ENCODE data around the gene RGS7BP.

RGS7BP gene

GRCh38 chr5:64576250-64576649, 70.4 kb downstream of the RGS7BP start:
- no peaks in the 10 kb centered on the region for H4K20me1 ChIP-seq
- no peak overlapping the region for H3K27ac ChIP-seq
- H3K4me1 ChIP-seq = no peaks in the 10 kb centered on the region
- no peak for TF ChIP-seq Cebpa-rat (IDR thresholded peaks at IDR 0.05)
- no peak overlapping the region for H3K9ac ChIP-seq
- no peaks in the 10 kb centered on the region for H3K27me3 ChIP-seq
- H3K4me2 ChIP-seq = no peak overlapping the region
- no peak overlapping the region for H3K4me3 ChIP-seq
- H3K9me3 ChIP-seq (replicated peaks in 1 of 11) = no peaks in the 10 kb centered on the region
- no peaks in the 10 kb centered on the region for H3K36me3 ChIP-seq

DNA sequence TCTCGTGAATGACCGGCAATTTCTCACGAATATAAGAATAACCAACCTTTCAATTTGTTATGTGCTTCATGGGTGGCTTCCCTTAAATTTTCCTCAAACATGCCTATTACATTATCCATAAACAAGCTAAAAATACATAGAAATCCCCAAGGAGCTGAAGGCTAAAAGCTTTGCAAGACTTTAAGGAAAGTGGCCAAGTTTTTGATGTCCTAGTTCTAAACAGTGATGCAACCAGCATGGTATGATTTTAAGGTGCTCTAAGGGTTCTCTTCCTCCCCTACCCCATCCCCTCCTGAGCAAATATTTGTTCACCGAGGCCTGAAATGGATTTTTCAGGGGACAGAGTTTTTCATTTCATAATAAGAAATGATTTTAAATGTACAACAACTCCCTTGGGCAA, 79.8 kb downstream of the RGS7BP start:
- H3K4me1 ChIP-seq = no peaks in the 10 kb centered on the region
- H3K36me3 ChIP-seq = no peaks in the 10 kb centered on the region
- H3K9ac ChIP-seq = no peak overlapping the region
- TF ChIP-seq Cebpa-rat (IDR thresholded peaks at IDR 0.05) = no peak
- H3K27me3 ChIP-seq = no peaks in the 10 kb centered on the region
- no peaks in the 10 kb centered on the region for H4K20me1 ChIP-seq
- no peak overlapping the region for H3K4me3 ChIP-seq
- H3K27ac ChIP-seq = no peak overlapping the region
- no peak overlapping the region for H3K4me2 ChIP-seq
- H3K9me3 ChIP-seq (replicated peaks in 1 of 11) = no peaks in the 10 kb centered on the region

DNA sequence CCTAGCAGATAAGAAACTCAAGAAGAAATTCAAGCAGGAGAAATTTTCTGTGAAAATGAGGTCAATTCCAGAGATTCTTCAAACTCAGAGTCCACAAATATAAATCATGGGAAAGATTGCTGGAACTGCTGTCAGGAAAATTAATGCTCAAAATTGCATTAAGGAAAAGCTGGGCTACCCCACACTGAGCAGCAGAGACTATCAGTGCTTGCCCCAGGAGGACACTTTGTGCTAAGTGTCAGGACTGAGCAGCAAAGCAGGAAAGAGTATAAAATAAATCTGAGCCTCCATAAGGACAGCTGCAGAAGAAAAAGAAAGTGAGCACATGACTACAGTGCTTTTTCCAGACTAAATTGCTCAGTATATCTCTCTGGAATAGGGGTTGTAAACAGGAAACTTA, 81.6 kb downstream of the RGS7BP start:
- no peak overlapping the region for H3K9ac ChIP-seq
- no peak overlapping the region for H3K27ac ChIP-seq
- no peak overlapping the region for H3K4me2 ChIP-seq
- H3K27me3 ChIP-seq = no peaks in the 10 kb centered on the region
- no peaks in the 10 kb centered on the region for H3K9me3 ChIP-seq (replicated peaks in 1 of 11)
- H3K4me3 ChIP-seq = no peak overlapping the region
- no peak for TF ChIP-seq Cebpa-rat (IDR thresholded peaks at IDR 0.05)
- H4K20me1 ChIP-seq = no peaks in the 10 kb centered on the region
- H3K4me1 ChIP-seq = no peaks in the 10 kb centered on the region
- H3K36me3 ChIP-seq = no peaks in the 10 kb centered on the region

DNA sequence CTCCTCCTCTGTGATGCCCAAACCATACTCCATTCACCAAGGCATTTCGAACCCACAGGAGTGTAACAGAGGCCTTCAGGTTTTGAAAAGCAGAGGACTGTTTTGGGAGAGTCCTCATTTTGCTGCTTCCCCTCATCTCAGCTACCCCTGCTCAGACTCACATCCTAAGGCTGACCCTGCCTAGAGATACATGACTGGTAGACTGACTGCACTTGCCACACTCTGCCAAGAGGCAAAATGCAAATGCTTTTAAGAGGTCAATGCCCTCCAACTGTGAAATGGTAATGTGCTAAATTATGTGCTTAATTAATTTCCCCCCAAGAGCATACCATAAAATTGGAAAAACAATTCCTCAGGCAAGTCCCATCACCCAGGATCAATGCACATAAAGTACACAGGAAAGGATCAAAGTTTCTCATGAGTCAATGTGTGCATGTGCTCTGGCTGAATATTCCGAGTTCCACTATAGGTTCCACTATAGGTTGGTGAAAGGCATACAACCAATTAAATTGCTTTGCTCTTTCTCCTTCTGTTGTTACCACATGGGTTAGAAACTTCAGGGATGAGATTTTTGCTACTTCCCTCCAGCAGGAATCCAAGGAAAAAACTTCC, 87.0 kb downstream of the RGS7BP start:
- TF ChIP-seq Cebpa-rat (IDR thresholded peaks at IDR 0.05) = no peak
- no peak overlapping the region for H3K27ac ChIP-seq
- no peaks in the 10 kb centered on the region for H4K20me1 ChIP-seq
- H3K9me3 ChIP-seq (replicated peaks in 1 of 11) = no peaks in the 10 kb centered on the region
- no peak overlapping the region for H3K4me3 ChIP-seq
- H3K4me1 ChIP-seq = no peaks in the 10 kb centered on the region
- no peaks in the 10 kb centered on the region for H3K27me3 ChIP-seq
- no peaks in the 10 kb centered on the region for H3K36me3 ChIP-seq
- H3K9ac ChIP-seq = no peak overlapping the region
- no peak overlapping the region for H3K4me2 ChIP-seq

DNA sequence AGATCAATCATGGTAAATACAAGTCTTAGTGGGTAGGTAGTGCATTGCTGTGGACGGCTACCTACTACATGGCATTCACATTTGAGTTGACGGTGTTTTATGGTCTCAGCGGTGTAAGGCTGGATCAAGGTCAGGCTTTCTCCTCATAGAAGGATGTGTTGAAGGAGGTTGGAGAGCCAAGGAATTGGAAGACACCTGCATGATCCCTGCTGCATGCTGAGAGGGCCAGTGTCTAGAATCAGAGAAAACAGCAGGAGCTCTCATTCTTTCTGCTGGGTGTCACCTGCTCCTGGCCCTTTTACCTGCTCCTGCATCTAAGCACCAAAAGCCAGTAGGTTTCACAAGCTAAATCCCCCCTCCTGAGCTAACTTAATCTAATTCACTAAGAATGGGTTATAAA, 88.2 kb downstream of the RGS7BP start:
- Histone ChIP-seq H3K27ac (no peak overlapping the region), H3K36me3 (no peaks in the 10 kb centered on the region), H3K9ac (no peak overlapping the region), H4K20me1 (no peaks in the 10 kb centered on the region), H3K4me2 (no peak overlapping the region), H3K4me1 (no peaks in the 10 kb centered on the region), H3K9me3 (replicated peaks in 1 of 11) (no peaks in the 10 kb centered on the region), H3K4me3 (no peak overlapping the region), H3K27me3 (no peaks in the 10 kb centered on the region)
- no peak for TF ChIP-seq Cebpa-rat (IDR thresholded peaks at IDR 0.05)

- Histone ChIP-seq H3K9me3 (replicated peaks in 1 of 11) (no peaks in the 10 kb centered on the region), H3K36me3 (no peaks in the 10 kb centered on the region), H3K4me2 (no peak overlapping the region), H3K27ac (no peak overlapping the region), H3K4me3 (no peak overlapping the region), H3K4me1 (no peaks in the 10 kb centered on the region), H3K27me3 (no peaks in the 10 kb centered on the region), H4K20me1 (no peaks in the 10 kb centered on the region), H3K9ac (no peak overlapping the region)
- no peak for TF ChIP-seq Cebpa-rat (IDR thresholded peaks at IDR 0.05)
Measured at GRCh38 chr5:64594601-64595000, 88.8 kb downstream of the RGS7BP start.

DNA sequence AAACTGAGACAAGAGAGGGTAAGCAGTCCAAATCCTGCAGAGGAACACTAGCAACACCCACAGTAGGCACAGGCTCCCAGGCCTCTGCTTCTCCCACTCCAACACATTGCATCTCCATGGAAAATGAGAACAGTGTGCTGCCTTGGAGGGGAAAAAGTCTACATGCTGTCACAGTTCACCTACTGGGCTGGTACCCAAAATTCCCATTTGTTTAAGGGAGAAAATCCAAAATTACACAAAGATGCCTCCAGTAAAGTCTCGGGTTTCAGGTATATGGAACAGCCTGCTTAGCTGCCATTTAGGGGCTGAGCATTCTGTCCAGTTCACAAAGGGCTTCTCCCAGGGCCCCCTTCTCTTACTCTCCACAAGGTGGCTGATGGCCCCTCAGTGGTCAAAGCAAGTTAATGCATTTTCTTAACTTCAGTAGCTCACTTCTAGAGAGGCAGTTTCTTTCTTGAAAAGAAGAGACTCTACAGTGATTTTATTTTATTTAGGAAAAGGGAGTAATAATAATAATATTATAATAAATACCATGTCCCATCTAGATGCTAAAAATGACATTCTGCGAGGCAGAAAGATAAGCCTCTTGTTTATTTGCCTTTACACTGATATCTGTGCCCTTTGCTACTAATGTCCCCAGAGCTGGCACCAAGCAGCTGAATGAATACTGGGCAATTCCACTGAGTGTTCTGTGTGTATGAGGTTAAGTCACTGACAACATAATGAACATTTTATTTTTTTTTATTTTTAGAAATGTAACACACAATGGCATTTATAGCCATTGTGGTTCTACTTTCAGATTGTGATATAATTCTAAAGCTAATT, 89.4 kb downstream of the RGS7BP start:
- Histone ChIP-seq H3K9ac (no peak overlapping the region), H3K4me1 (no peaks in the 10 kb centered on the region), H3K27ac (no peak overlapping the region), H4K20me1 (no peaks in the 10 kb centered on the region), H3K4me2 (no peak overlapping the region), H3K4me3 (no peak overlapping the region), H3K9me3 (replicated peaks in 1 of 11) (no peaks in the 10 kb centered on the region), H3K27me3 (no peaks in the 10 kb centered on the region), H3K36me3 (no peaks in the 10 kb centered on the region)
- no peak for TF ChIP-seq Cebpa-rat (IDR thresholded peaks at IDR 0.05)

- H3K36me3 ChIP-seq = no peaks in the 10 kb centered on the region
- TF ChIP-seq Cebpa-rat (IDR thresholded peaks at IDR 0.05) = no peak
- no peaks in the 10 kb centered on the region for H3K9me3 ChIP-seq (replicated peaks in 1 of 11)
- H4K20me1 ChIP-seq = no peaks in the 10 kb centered on the region
- no peaks in the 10 kb centered on the region for H3K4me1 ChIP-seq
- H3K27me3 ChIP-seq = no peaks in the 10 kb centered on the region
- H3K27ac ChIP-seq = no peak overlapping the region
- no peak overlapping the region for H3K4me3 ChIP-seq
- no peak overlapping the region for H3K4me2 ChIP-seq
- no peak overlapping the region for H3K9ac ChIP-seq
Measured at GRCh38 chr5:64599226-64599625, 93.4 kb downstream of the RGS7BP start.

GRCh38 chr5:64603676-64604075, 97.9 kb downstream of the RGS7BP start:
- Histone ChIP-seq H4K20me1 (no peaks in the 10 kb centered on the region), H3K27ac (no peak overlapping the region), H3K4me2 (no peak overlapping the region), H3K27me3 (no peaks in the 10 kb centered on the region), H3K9ac (no peak overlapping the region), H3K4me1 (no peaks in the 10 kb centered on the region), H3K9me3 (replicated peaks in 1 of 11) (no peaks in the 10 kb centered on the region), H3K4me3 (no peak overlapping the region), H3K36me3 (no peaks in the 10 kb centered on the region)
- TF ChIP-seq Cebpa-rat (IDR thresholded peaks at IDR 0.05) = no peak

DNA sequence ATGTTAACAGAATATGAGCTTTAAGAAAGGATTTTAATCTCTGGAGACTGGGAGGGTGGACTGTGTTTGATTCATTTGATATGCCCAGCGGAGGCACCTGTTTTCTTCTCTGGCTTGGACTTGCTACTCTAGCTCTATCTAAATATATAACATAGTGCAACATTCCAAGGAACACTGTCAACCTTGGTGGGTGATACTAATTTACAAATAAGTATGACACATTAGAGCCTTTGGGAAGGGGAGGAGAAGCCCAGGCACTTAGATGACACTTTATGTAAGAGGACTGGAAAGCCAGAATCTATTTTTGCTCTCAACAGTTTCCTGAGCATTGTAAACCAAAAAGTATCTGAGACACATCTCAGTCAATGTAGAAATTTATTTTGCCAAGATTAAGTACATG, 101.1 kb downstream of the RGS7BP start:
- Histone ChIP-seq H3K27ac (no peak overlapping the region), H4K20me1 (no peaks in the 10 kb centered on the region), H3K9ac (no peak overlapping the region), H3K36me3 (no peaks in the 10 kb centered on the region), H3K27me3 (no peaks in the 10 kb centered on the region), H3K4me2 (no peak overlapping the region), H3K9me3 (replicated peaks in 1 of 11) (no peaks in the 10 kb centered on the region), H3K4me1 (no peaks in the 10 kb centered on the region), H3K4me3 (no peak overlapping the region)
- no peak for TF ChIP-seq Cebpa-rat (IDR thresholded peaks at IDR 0.05)

All from BLaER1 treated with 17β-estradiol and CSF1 and Interleukin-3, amounts not matched to agents 10 nM and 100 nM (cell line).